HFFc6 (cell line): ENCODE data around the gene ZNF816. TPM values are rescaled to one million over a fixed set of nuclear protein-coding genes. Genes with fewer than 3 reads are reported as not detected.

Experiments
- DNase-seq: peaks from one replicate; pipeline ENCODE4 v3.0.0-alpha.2; 2018
- H3K27ac Mint-ChIP-seq: 2 replicates; pipeline ENCODE4 v1.8.0; 2020; ENCODE audit warnings: mild to moderate bottlenecking, mixed read lengths
- H3K27me3 Mint-ChIP-seq: 2 replicates; pipeline ENCODE4 v1.8.0; 2021; ENCODE audit warnings: mild to moderate bottlenecking, moderate library complexity, mixed read lengths; ENCODE audit not compliant: insufficient read depth
- H3K36me3 Mint-ChIP-seq: 2 replicates; pipeline ENCODE4 v1.8.0; 2021; ENCODE audit warnings: low read depth, mixed read lengths
- H3K4me1 Mint-ChIP-seq: 2 replicates; pipeline ENCODE4 v1.8.0; 2020; ENCODE audit warnings: low read depth, mixed read lengths
- H3K4me3 Mint-ChIP-seq: 2 replicates; pipeline ENCODE4 v1.8.0; 2020; ENCODE audit warnings: mild to moderate bottlenecking, moderate library complexity, mixed read lengths
- H3K9me3 Mint-ChIP-seq: 2 replicates; pipeline ENCODE4 v1.8.0; 2020; ENCODE audit warnings: mild to moderate bottlenecking, mixed read lengths
- total RNA-seq, 6 experiments: library from RNA; stranded (reverse); fragmentation: NEBNext Ultra II Directional; extraction: Animal tissue kit (Norgen Biotek cat#: 25700); gene quantifications; 2 replicates in 1 of 6; 3 replicates in 5 of 6; pipeline ENCODE4 v1.2.3, GENCODE V29; 2021
- TF ChIP-seq, protein P1 (sequence below): fragments of 200-600 bp; sonication (generic); IDR thresholded peaks from 2 replicates; pipeline ENCODE4 v1.5.0; 2021; ENCODE audit warnings: antibody characterized with exemption, mild to moderate bottlenecking

The ZNF816 gene
- total RNA-seq, 6 experiments from 2014 or later: 2.5 to 3.1 (median 2.9) TPM

DNA sequence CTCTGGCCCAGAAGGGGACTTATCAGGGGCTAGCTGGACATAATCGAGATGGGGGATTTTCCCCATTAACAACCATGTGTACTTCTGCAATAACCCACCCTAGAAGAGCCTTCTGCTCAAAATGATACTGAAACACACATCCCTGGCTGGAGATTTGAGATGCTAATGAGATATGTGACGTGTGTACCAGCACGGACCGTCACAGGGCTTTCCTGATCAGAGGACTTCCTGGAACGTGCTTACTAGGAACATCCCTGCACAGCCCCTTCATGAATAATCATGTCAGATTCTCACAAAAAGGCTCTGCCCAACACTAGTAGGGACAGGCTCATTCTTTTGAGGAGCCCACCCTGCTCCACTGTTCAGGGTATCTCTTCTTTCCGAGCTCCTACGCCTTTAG is 44.5 kb upstream of the ZNF816 start:
- peaks cover 28% of the 10 kb centered on the region for H3K9me3 Mint-ChIP-seq
- peaks cover 4% of the 10 kb centered on the region; the same call in 1 of the 2 replicates for H3K36me3 Mint-ChIP-seq
- H3K27me3 Mint-ChIP-seq: peaks cover 2% of the 10 kb centered on the region; the same call in 1 of the 2 replicates
- H3K27ac Mint-ChIP-seq: no peak overlapping the region
- no peak overlapping the region for H3K4me3 Mint-ChIP-seq
- no peak for DNase-seq
- TF ChIP-seq, protein P1, sequence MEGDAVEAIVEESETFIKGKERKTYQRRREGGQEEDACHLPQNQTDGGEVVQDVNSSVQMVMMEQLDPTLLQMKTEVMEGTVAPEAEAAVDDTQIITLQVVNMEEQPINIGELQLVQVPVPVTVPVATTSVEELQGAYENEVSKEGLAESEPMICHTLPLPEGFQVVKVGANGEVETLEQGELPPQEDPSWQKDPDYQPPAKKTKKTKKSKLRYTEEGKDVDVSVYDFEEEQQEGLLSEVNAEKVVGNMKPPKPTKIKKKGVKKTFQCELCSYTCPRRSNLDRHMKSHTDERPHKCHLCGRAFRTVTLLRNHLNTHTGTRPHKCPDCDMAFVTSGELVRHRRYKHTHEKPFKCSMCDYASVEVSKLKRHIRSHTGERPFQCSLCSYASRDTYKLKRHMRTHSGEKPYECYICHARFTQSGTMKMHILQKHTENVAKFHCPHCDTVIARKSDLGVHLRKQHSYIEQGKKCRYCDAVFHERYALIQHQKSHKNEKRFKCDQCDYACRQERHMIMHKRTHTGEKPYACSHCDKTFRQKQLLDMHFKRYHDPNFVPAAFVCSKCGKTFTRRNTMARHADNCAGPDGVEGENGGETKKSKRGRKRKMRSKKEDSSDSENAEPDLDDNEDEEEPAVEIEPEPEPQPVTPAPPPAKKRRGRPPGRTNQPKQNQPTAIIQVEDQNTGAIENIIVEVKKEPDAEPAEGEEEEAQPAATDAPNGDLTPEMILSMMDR: no peak
- H3K4me1 Mint-ChIP-seq: no peaks in the 10 kb centered on the region

DNA sequence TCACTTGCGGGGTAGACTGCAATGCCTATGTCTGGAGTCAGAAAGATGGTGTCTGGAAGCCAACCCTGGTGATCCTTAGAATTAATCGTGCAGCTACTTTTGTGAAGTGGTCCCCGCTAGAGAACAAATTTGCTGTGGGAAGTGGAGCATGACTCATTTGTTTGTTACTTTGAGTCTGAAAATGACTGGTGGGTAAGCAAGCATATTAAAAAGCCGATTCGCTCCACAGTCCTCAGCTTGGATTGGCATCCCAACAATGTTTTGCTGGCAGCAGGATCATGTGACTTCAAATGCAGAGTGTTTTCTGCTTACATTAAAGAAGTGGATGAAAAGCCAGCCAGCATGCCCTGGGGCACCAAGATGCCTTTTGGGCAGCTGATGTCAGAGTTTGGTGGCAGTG is 41.6 kb upstream of the ZNF816 start:
- Mint-ChIP-seq H3K4me1 (no peaks in the 10 kb centered on the region), H3K4me3 (no peak overlapping the region), H3K9me3 (peaks cover 22% of the 10 kb centered on the region), H3K27ac (no peak overlapping the region), H3K36me3 (peaks cover 4% of the 10 kb centered on the region; the same call in 1 of the 2 replicates), H3K27me3 (peaks cover 2% of the 10 kb centered on the region; the same call in 1 of the 2 replicates)
- DNase-seq: no peak
- TF ChIP-seq, protein P1: no peak

DNA sequence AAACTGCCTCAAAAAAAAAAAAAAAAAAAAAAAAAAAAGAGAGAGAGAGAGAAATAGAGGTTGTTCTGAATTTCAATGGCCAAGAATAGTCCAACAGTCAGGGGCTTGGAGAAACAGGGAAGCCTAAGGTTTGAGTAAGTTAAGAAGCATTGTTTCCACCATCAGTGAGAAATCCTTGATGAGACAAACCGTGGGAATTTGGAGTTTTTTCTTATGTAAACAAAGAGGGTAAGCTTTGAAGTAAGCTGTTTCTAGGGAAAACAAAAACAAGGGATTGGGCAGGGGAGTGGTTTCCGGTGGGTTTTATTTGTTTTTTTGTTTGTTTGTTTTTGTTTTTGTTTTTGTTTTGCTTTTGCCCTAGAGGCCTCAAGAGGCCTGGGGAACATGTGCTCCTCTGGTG is 39.8 kb upstream of the ZNF816 start:
- H3K4me3 Mint-ChIP-seq: no peak overlapping the region
- no peak for DNase-seq
- no peak overlapping the region for H3K27ac Mint-ChIP-seq
- no peaks in the 10 kb centered on the region for H3K4me1 Mint-ChIP-seq
- TF ChIP-seq, protein P1: no peak
- peaks cover 27% of the 10 kb centered on the region for H3K9me3 Mint-ChIP-seq
- peaks cover 4% of the 10 kb centered on the region; the same call in 1 of the 2 replicates for H3K36me3 Mint-ChIP-seq
- H3K27me3 Mint-ChIP-seq: no peaks in the 10 kb centered on the region

DNA sequence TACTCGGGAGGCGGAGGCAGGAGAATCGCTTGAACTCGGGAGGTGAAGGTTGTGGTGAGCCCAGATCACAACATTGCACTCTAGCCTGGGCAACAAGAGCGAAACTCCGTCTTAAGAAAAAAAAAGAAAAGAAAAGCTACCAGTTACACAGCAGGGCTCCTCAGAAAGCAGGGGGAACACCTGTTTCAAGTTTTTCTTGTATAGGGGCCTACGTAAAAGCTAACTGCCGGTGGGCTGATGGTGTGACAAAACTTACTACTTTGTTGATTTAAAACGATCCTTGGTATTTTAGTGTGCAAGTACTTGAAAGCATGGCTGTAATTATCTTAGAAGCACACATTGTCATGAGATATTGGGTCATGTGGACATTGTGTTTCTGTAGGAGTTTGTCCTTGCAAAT is 35.3 kb upstream of the ZNF816 start:
- TF ChIP-seq, protein P1: no peak
- no peaks in the 10 kb centered on the region for H3K36me3 Mint-ChIP-seq
- no peaks in the 10 kb centered on the region for H3K27me3 Mint-ChIP-seq
- H3K4me1 Mint-ChIP-seq: peaks cover 8% of the 10 kb centered on the region; the same call in 1 of the 2 replicates
- H3K27ac Mint-ChIP-seq: no peak overlapping the region
- DNase-seq: no peak
- no peak overlapping the region for H3K4me3 Mint-ChIP-seq
- H3K9me3 Mint-ChIP-seq: peaks cover 24% of the 10 kb centered on the region

DNA sequence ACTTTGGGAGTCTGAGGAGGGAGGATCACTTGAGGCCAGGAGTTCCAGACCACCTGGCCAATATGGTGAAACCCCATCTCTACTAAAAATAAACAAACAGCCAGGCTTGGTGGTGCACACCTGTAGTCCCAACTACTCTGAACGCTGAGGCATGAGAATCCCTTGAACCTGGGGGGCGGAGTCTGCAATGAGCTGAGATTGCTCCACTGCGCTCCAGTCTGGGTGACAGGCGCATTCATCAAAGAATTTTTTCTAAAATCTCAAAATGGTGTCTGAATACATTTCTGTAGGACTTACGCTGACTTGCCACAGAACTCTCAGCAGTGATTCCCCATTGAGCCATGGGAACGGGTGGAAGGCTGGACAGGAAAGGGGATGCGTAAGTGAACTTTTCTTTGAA is 33.0 kb upstream of the ZNF816 start:
- Mint-ChIP-seq H3K4me1 (peaks cover 28% of the 10 kb centered on the region), H3K36me3 (no peaks in the 10 kb centered on the region), H3K9me3 (peaks cover 20% of the 10 kb centered on the region), H3K27ac (no peak overlapping the region), H3K27me3 (no peaks in the 10 kb centered on the region), H3K4me3 (no peak overlapping the region)
- DNase-seq: no peak
- TF ChIP-seq, protein P1: no peak
